Measurements from ENCODE around the gene IL10RB. TPM values are rescaled to one million over a fixed set of nuclear protein-coding genes. Genes with fewer than 3 reads are reported as not detected.

Gene IL10RB
- total and polyA plus RNA-seq, 2 donors (not counting 1 experiment from before 2014, with no cell fraction given), result 29.3 to 32.5 TPM

DNA sequence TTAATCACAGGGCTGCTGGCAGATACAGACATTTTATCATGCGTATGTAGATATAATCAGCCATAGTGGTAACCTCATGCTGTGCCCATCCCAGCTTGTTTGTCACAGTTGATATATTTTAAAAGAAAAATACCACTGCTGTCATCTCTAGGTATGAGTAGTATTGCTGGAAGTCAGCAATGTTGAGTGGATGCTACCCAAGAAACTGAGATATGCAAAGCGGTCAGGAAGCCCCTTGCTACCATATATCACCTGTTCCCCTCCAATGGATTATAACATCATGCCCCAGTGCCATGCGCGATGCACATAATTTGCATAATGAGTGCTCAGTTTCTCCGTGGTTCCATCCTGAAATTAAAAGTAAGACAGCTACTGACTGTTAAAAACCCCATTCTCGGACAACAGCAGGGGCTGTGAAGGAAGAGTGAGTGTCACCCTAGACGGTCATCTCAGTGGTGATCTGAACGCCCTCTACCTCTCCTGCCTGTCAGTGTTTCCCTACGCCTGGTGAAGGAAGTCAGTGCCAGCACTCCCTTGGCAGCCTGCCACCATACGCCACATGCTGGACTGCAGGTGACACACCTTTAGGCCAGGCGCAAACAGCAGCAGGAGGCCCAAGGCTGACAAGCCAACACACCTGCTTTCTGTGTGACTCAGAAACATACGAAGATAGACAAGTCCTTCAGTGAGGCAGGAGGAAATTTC is 2.7 kb downstream of the IL10RB start:
- H3K27me3 Mint-ChIP-seq, result no peaks in the 10 kb centered on the region

More for the DNA sequence above, 2.7 kb downstream of the IL10RB start:
- Mint-ChIP-seq H3K27ac (peak overlapping the region; percentile 86), H3K4me3 (peak overlapping the region; percentile 98), H3K9me3 (ENCODE audit: insufficient read depth) (no peaks in the 10 kb centered on the region), H3K4me1 (peaks cover 52% of the 10 kb centered on the region)
- no peaks in the 10 kb centered on the region for H3K27me3 ChIP-seq (replicated peaks in 1 of 4; ENCODE audit: control extremely low read depth in 1 of 4, control insufficient read depth in 3 of 4, insufficient read depth in 4 of 4, low read length in 3 of 4)
- H3K9ac ChIP-seq (ENCODE audit: low read length), result peak overlapping the region; percentile 11
- H3K9me3 ChIP-seq (ENCODE audit: control extremely low read depth in 1 of 3, control insufficient read depth in 2 of 3, insufficient read depth in 1 of 3, low read length in 2 of 3), result no peaks in the 10 kb centered on the region
- POLR2A ChIA-PET, result interaction anchor here (0.7 to 3.6 kb wide), 2 partner anchors 31 to 56 kb away, joined by 3 to 22 read pairs; partner anchors contain the start of gene IFNAR1
- H3K4me3 ChIP-seq (ENCODE audit: control extremely low read depth in 1 of 5, extremely low read depth in 1 of 5, insufficient read depth in 1 of 5, low read depth in 2 of 5, low read length in 4 of 5), result peak overlapping the region in 3 of 5 experiments; percentile 3 to 34 (median 5)
- peaks cover 31 to 44% of the 10 kb centered on the region in 2 donors for H3K4me1 ChIP-seq (ENCODE audit: control insufficient read depth in 2 of 2, insufficient read depth in 2 of 2, low read length in 2 of 2)
- peak overlapping the region; percentile 74 to 91 for H3K27ac ChIP-seq (ENCODE audit: low read length in 2 of 2)
- H3K4me2 ChIP-seq (replicated peaks; ENCODE audit: low read depth, low read length, poor library complexity, severe bottlenecking), result peak overlapping the region; percentile 83
- intact Hi-C loops (cut with micrococcal nuclease), result loop anchor here (5.0 kb wide), 2 partner anchors 93 to 542 kb away; partner anchors contain the start of gene SYNJ1
- peaks cover 77% of the 10 kb centered on the region for H3K79me2 ChIP-seq (ENCODE audit: control insufficient read depth, insufficient read depth, low read length)
- 9% methylated on average over 7 of the region's 12 CpGs for WGBS (ENCODE audit: insufficient coverage)
- ATAC-seq (ENCODE audit: low read depth), result peak; percentile 6
- H3K36me3 ChIP-seq (replicated peaks in 1 of 2; ENCODE audit: control extremely low read depth in 1 of 2, control insufficient read depth in 1 of 2, extremely low read depth in 1 of 2, insufficient read depth in 2 of 2, low read length in 1 of 2), result peaks cover 6 to 31% of the 10 kb centered on the region in 2 experiments
- DNase-seq, result peak; percentile 77
- CTCF ChIA-PET, result interaction anchor here (0.7 to 4.3 kb wide), 8 partner anchors 40 to 166 kb away, joined by 3 to 20 read pairs (median 4); no protein-coding TSS in a partner anchor
- no peaks in the 10 kb centered on the region for H4K20me1 ChIP-seq (ENCODE audit: control insufficient read depth, insufficient read depth, low read length, poor library complexity, severe bottlenecking)
- TF ChIP-seq CTCF (IDR thresholded peaks at IDR 0.05), result no peak
- no peak for TF ChIP-seq EZH2 (IDR thresholded peaks at IDR 0.05; ENCODE audit: borderline replicate concordance, insufficient read depth, low read depth, low read length, poor library complexity, severe bottlenecking)
- peak overlapping the region; percentile 54 for H2AFZ ChIP-seq (ENCODE audit: insufficient read depth, low read depth, low read length, poor library complexity, severe bottlenecking)
